IMR-90 (cell line): ENCODE measurements around the gene TCF25.

Experiments
- BHLHE40 ChIP-seq: fragments of 150-350 bp; IDR thresholded peaks from 2 replicates; pipeline ENCODE4 v1.6.1; 2016; ENCODE audit warnings: mild to moderate bottlenecking, low read depth, low read length
- FOS ChIP-seq: fragments of 150-350 bp; IDR thresholded peaks from 2 replicates; pipeline ENCODE4 v1.6.1; 2016; ENCODE audit warnings: low read depth, low read length
- TF ChIP-seq, protein P1 (sequence below): conservative IDR thresholded peaks from 2 replicates; pipeline ENCODE4 v1.5.1; 2012; ENCODE audit warnings: mild to moderate bottlenecking, low read depth, low read length, improper control_type of control experiment

DNA sequence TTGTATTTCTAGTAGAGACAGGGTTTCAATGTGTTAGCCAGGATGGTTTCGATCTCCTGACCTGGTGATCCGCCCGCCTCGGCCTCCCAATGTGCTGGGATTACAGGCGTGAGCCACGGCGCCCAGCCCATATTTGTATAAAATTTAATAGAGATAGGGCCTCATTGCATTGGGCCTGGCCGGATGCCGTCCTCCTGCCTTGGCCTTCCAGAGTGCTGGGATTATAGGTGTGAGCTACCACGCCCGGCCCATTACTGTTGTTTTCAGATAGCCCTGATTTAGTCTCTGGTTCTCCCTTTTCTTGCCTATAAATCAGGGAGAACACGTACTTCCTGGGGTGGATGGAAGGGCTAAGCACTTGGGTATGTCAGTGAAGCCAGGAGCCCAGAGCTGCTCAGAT is 78.7 kb downstream of the TCF25 start:
- TF ChIP-seq, protein P1, sequence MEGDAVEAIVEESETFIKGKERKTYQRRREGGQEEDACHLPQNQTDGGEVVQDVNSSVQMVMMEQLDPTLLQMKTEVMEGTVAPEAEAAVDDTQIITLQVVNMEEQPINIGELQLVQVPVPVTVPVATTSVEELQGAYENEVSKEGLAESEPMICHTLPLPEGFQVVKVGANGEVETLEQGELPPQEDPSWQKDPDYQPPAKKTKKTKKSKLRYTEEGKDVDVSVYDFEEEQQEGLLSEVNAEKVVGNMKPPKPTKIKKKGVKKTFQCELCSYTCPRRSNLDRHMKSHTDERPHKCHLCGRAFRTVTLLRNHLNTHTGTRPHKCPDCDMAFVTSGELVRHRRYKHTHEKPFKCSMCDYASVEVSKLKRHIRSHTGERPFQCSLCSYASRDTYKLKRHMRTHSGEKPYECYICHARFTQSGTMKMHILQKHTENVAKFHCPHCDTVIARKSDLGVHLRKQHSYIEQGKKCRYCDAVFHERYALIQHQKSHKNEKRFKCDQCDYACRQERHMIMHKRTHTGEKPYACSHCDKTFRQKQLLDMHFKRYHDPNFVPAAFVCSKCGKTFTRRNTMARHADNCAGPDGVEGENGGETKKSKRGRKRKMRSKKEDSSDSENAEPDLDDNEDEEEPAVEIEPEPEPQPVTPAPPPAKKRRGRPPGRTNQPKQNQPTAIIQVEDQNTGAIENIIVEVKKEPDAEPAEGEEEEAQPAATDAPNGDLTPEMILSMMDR, result no peak
- TF ChIP-seq BHLHE40 (no peak), FOS (no peak)
